Activated CD8-positive, alpha-beta T cell treated with anti-CD3 and anti-CD28 coated beads for 36 hours (primary cell): Measurements from ENCODE around the gene KRTAP10-11. TPM values are rescaled to one million over a fixed set of nuclear protein-coding genes. Genes with fewer than 3 reads are reported as not detected.

Source experiments
- ATAC-seq: fragments of 200-7000 bp; cut with Tn5 transposase; one replicate; pipeline ENCODE4 v1.10.0; 2021; ENCODE audit warnings: mild to moderate bottlenecking, moderate library complexity
- CTCF ChIA-PET: fragments of 350-600 bp; sonication (Branson Sonifier 250); formaldehyde crosslinking; loops from one replicate; lab custom pipeline; 2021; ENCODE audit warnings: antibody characterized with exemption; lab: Charles Lee
- POLR2A ChIA-PET: fragments of 350-600 bp; sonication (Branson Sonifier 250); formaldehyde crosslinking; loops from one replicate; lab custom pipeline; 2021; ENCODE audit warnings: antibody characterized with exemption; lab: Charles Lee
- DNase-seq: peaks from one replicate; pipeline ENCODE4 v3.0.0-alpha.2; 2020
- H3K27ac Mint-ChIP-seq: one replicate; pipeline ENCODE4 v1.8.0; 2021; ENCODE audit warnings: mild to moderate bottlenecking, mixed read lengths
- H3K27me3 Mint-ChIP-seq: one replicate; pipeline ENCODE4 v1.8.0; 2021; ENCODE audit warnings: mixed read lengths
- H3K36me3 Mint-ChIP-seq: one replicate; pipeline ENCODE4 v1.8.0; 2021; ENCODE audit warnings: low read depth, mixed read lengths
- H3K4me1 Mint-ChIP-seq: one replicate; pipeline ENCODE4 v1.8.0; 2021; ENCODE audit warnings: low read depth, mixed read lengths
- H3K4me3 Mint-ChIP-seq: one replicate; pipeline ENCODE4 v1.8.0; 2021; ENCODE audit warnings: mild to moderate bottlenecking, moderate library complexity, mixed read lengths
- H3K9me3 Mint-ChIP-seq: one replicate; pipeline ENCODE4 v1.8.0; 2021; ENCODE audit warnings: mixed read lengths
- intact Hi-C: fragments of 100-400 bp; cut with micrococcal nuclease; formaldehyde crosslinking; loops from one replicate; pipeline ENCODE4 v1.10.0; 2022
- total RNA-seq, 2 experiments: library from RNA; stranded (reverse); gene quantifications; one replicate each; pipeline ENCODE4 v1.2.3, GENCODE V29; 2021
- TF ChIP-seq, protein P1 (sequence below): fragments of 200-600 bp; IDR thresholded peaks from one replicate; pipeline ENCODE4 v1.8.0; 2022; ENCODE audit warnings: antibody characterized with exemption, mild to moderate bottlenecking

KRTAP10-11 gene
- total RNA-seq, 2 experiments from 2014 or later, result not detected

- Mint-ChIP-seq H3K9me3 (peaks cover 19% of the 10 kb centered on the region), H3K4me1 (peaks cover 28% of the 10 kb centered on the region), H3K27ac (no peak overlapping the region), H3K4me3 (no peak overlapping the region), H3K27me3 (no peaks in the 10 kb centered on the region), H3K36me3 (peaks cover under 1% of the 10 kb centered on the region)
- no peak for DNase-seq
- intact Hi-C loops, result no loop called here
- ATAC-seq, result no peak
- TF ChIP-seq, protein P1, sequence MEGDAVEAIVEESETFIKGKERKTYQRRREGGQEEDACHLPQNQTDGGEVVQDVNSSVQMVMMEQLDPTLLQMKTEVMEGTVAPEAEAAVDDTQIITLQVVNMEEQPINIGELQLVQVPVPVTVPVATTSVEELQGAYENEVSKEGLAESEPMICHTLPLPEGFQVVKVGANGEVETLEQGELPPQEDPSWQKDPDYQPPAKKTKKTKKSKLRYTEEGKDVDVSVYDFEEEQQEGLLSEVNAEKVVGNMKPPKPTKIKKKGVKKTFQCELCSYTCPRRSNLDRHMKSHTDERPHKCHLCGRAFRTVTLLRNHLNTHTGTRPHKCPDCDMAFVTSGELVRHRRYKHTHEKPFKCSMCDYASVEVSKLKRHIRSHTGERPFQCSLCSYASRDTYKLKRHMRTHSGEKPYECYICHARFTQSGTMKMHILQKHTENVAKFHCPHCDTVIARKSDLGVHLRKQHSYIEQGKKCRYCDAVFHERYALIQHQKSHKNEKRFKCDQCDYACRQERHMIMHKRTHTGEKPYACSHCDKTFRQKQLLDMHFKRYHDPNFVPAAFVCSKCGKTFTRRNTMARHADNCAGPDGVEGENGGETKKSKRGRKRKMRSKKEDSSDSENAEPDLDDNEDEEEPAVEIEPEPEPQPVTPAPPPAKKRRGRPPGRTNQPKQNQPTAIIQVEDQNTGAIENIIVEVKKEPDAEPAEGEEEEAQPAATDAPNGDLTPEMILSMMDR, result no peak
- ChIA-PET POLR2A (no interaction called here), CTCF (no interaction called here)
These were observed 32.6 kb upstream of the KRTAP10-11 start for GRCh38 chr21:44613386-44614155.

DNA sequence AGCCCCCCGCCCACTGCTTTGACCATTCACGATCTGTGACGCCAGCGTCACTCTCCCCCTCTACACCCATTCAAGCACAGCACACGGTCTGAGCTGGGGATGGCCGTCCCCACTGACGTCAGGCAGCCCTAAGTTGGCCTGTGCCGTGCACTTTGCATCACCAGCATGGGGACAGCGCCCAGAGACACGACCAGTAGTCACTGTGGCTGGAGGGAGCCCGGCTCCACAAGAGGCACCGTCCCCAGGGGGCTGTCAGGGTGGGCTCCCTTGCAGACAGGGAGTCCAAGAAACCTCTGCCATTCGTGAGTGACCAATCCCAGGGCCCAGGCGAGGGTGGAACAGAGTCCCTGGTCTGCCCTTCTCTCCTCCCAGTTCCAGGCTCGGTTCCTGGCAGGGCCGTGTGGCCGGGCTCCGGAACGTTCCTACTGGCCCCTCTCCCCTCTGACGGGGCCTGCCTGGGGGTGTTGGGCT lies 32.0 kb upstream of the KRTAP10-11 start:
- CTCF ChIA-PET, result no interaction called here
- Mint-ChIP-seq H3K4me1 (peaks cover 34% of the 10 kb centered on the region), H3K27me3 (no peaks in the 10 kb centered on the region), H3K4me3 (no peak overlapping the region), H3K27ac (no peak overlapping the region), H3K36me3 (peaks cover 7% of the 10 kb centered on the region), H3K9me3 (peaks cover 24% of the 10 kb centered on the region)
- ATAC-seq, result no peak
- TF ChIP-seq, protein P1, result no peak
- intact Hi-C loops, result no loop called here
- POLR2A ChIA-PET, result no interaction called here
- DNase-seq, result no peak

GRCh38 chr21:44614961-44615391 lies 31.2 kb upstream of the KRTAP10-11 start:
- Mint-ChIP-seq H3K9me3 (peaks cover 25% of the 10 kb centered on the region), H3K36me3 (peaks cover 14% of the 10 kb centered on the region), H3K27ac (no peak overlapping the region), H3K4me3 (no peak overlapping the region), H3K27me3 (no peaks in the 10 kb centered on the region), H3K4me1 (peaks cover 39% of the 10 kb centered on the region)
- DNase-seq (no peak), ATAC-seq (no peak)
- ChIA-PET POLR2A (no interaction called here), CTCF (no interaction called here)
- intact Hi-C loops, result no loop called here
- TF ChIP-seq, protein P1, result no peak

DNA sequence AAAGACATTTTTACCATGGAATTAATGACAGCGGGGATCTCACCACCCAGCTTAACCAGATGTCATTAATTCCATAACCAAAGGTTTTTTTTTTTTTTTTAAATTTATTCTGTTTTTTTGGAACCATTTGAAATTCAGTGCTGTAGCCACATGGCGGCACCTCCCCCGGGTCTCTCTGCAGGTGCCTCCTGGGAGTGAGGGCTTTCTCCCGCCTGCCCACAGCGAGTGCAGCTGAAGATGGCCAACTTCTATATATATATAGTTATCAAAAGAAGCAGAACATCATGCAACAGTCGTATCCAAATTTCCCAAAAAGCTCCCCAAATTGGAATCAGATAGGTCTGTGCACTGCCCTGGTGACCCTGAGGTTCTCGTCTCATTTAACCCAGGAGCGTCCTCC lies 30.7 kb upstream of the KRTAP10-11 start:
- ATAC-seq, result no peak
- intact Hi-C loops, result no loop called here
- TF ChIP-seq, protein P1, result no peak
- H3K4me1 Mint-ChIP-seq, result peaks cover 41% of the 10 kb centered on the region
- no peak for DNase-seq
- H3K4me3 Mint-ChIP-seq, result no peak overlapping the region
- H3K27ac Mint-ChIP-seq, result no peak overlapping the region
- no peaks in the 10 kb centered on the region for H3K27me3 Mint-ChIP-seq
- ChIA-PET CTCF (no interaction called here), POLR2A (no interaction called here)
- H3K9me3 Mint-ChIP-seq, result peaks cover 28% of the 10 kb centered on the region
- H3K36me3 Mint-ChIP-seq, result peaks cover 17% of the 10 kb centered on the region

DNA sequence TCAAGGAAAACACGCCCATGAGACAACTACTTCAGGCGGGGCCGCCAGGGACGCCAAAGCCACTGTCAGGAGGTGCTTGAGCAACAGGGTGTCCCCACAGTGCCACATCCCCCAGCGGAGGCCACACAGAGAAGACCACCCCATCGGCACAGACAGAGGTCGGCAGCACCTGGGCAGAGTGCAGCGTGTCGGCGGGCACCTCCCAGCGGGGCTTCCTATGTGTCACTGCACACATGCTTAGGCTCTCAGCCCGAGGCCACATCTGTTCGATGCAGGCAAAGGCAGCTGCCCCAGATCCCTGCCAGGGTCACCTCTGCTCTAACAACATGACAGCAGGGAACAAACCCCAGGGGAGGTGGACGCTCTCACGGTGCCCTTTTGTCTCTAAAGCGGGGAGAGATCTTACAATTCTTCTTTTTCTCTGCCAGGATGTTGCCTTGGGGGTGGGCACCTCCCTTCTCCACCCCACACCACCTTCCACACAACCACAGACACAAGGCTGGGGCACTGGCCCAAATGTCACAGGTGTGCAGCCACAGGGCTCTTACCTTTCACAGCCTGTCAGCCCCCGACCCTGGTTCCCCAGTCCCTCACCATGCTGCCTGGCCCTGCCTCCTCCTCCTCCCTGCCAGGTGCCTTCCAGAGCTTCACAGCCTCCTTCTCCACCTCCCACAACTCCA lies 30.2 kb upstream of the KRTAP10-11 start:
- intact Hi-C loops, result no loop called here
- no peak overlapping the region for H3K27ac Mint-ChIP-seq
- POLR2A ChIA-PET, result interaction anchor here (0.6 kb wide), 1 partner anchor 308 kb away, joined by 3 read pairs; no protein-coding TSS in a partner anchor

More for the DNA sequence above, 30.2 kb upstream of the KRTAP10-11 start:
- no peak overlapping the region for H3K4me3 Mint-ChIP-seq
- ATAC-seq (no peak), DNase-seq (no peak)
- CTCF ChIA-PET, result no interaction called here
- H3K4me1 Mint-ChIP-seq, result peaks cover 41% of the 10 kb centered on the region
- TF ChIP-seq, protein P1, result no peak
- peaks cover 20% of the 10 kb centered on the region for H3K36me3 Mint-ChIP-seq
- H3K9me3 Mint-ChIP-seq, result peaks cover 30% of the 10 kb centered on the region
- no peaks in the 10 kb centered on the region for H3K27me3 Mint-ChIP-seq
